Effector memory CD4-positive, alpha-beta T cell (primary cell): ENCODE data around the gene NPAS3.

Experiments used
- DNase-seq, 3 donors: peaks; one replicate each; pipeline ENCODE4 v3.0.0-alpha.2; 2020
- H3K27ac ChIP-seq: 2 replicates; pipeline ENCODE4 v1.7.0; 2013; ENCODE audit warnings: mild to moderate bottlenecking, low read length, moderate library complexity; ENCODE audit not compliant: insufficient read depth, poor library complexity, severe bottlenecking
- H3K27me3 ChIP-seq: replicated peaks from 2 replicates; pipeline ENCODE4 v1.7.0; 2013; ENCODE audit warnings: mild to moderate bottlenecking, low read length; ENCODE audit not compliant: insufficient read depth, control insufficient read depth, poor library complexity, severe bottlenecking
- H3K36me3 ChIP-seq: 2 replicates; pipeline ENCODE4 v1.7.0; 2013; ENCODE audit warnings: mild to moderate bottlenecking, low read length, moderate library complexity; ENCODE audit not compliant: control insufficient read depth, insufficient read depth
- H3K4me1 ChIP-seq: 2 replicates; pipeline ENCODE4 v1.7.0; 2013; ENCODE audit warnings: low read length, mild to moderate bottlenecking; ENCODE audit not compliant: control insufficient read depth, insufficient read depth, poor library complexity, severe bottlenecking
- H3K4me3 ChIP-seq: 2 replicates; pipeline ENCODE4 v1.7.0; 2013; ENCODE audit warnings: low read length, low read depth, mild to moderate bottlenecking; ENCODE audit not compliant: insufficient read depth, poor library complexity, severe bottlenecking
- H3K9me3 ChIP-seq: 2 replicates; pipeline ENCODE4 v1.7.0; 2013; ENCODE audit warnings: mild to moderate bottlenecking, low read length, moderate library complexity; ENCODE audit not compliant: control insufficient read depth

Gene NPAS3

GRCh38 chr14:33568935-33569579, 630.4 kb downstream of the NPAS3 start:
- Histone ChIP-seq H3K4me1 (no peaks in the 10 kb centered on the region), H3K4me3 (no peak overlapping the region), H3K27ac (no peak overlapping the region), H3K9me3 (no peaks in the 10 kb centered on the region), H3K36me3 (no peaks in the 10 kb centered on the region), H3K27me3 (no peaks in the 10 kb centered on the region)
- DNase-seq = no peak

GRCh38 chr14:33569821-33570687, 631.4 kb downstream of the NPAS3 start:
- Histone ChIP-seq H3K36me3 (no peaks in the 10 kb centered on the region), H3K4me1 (no peaks in the 10 kb centered on the region), H3K4me3 (no peak overlapping the region), H3K27ac (no peak overlapping the region), H3K9me3 (no peaks in the 10 kb centered on the region), H3K27me3 (no peaks in the 10 kb centered on the region)
- no peak for DNase-seq

GRCh38 chr14:33570694-33571310, 632.1 kb downstream of the NPAS3 start:
- Histone ChIP-seq H3K4me1 (no peaks in the 10 kb centered on the region), H3K9me3 (no peaks in the 10 kb centered on the region), H3K27ac (no peak overlapping the region), H3K36me3 (no peaks in the 10 kb centered on the region), H3K4me3 (no peak overlapping the region), H3K27me3 (no peaks in the 10 kb centered on the region)
- DNase-seq = no peak

GRCh38 chr14:33573301-33573880, 634.7 kb downstream of the NPAS3 start:
- DNase-seq = no peak
- Histone ChIP-seq H3K27ac (no peak overlapping the region), H3K9me3 (no peaks in the 10 kb centered on the region), H3K36me3 (no peaks in the 10 kb centered on the region), H3K4me1 (no peaks in the 10 kb centered on the region), H3K27me3 (no peaks in the 10 kb centered on the region), H3K4me3 (no peak overlapping the region)

GRCh38 chr14:33576014-33576413, 637.3 kb downstream of the NPAS3 start:
- Histone ChIP-seq H3K27me3 (no peaks in the 10 kb centered on the region), H3K4me3 (no peak overlapping the region), H3K9me3 (no peaks in the 10 kb centered on the region), H3K27ac (no peak overlapping the region), H3K4me1 (no peaks in the 10 kb centered on the region), H3K36me3 (no peaks in the 10 kb centered on the region)
- no peak for DNase-seq

GRCh38 chr14:33578461-33579216, 640.0 kb downstream of the NPAS3 start:
- Histone ChIP-seq H3K27me3 (no peaks in the 10 kb centered on the region), H3K9me3 (no peaks in the 10 kb centered on the region)
- DNase-seq = no peak

GRCh38 chr14:33580231-33580749, 641.6 kb downstream of the NPAS3 start:
- H3K36me3 ChIP-seq = no peaks in the 10 kb centered on the region
- H3K9me3 ChIP-seq = no peaks in the 10 kb centered on the region
- H3K27me3 ChIP-seq = no peaks in the 10 kb centered on the region
- no peak overlapping the region for H3K27ac ChIP-seq
- H3K4me3 ChIP-seq = no peak overlapping the region
- H3K4me1 ChIP-seq = no peaks in the 10 kb centered on the region
- no peak for DNase-seq

More at GRCh38 chr14:33578461-33579216, 640.0 kb downstream of the NPAS3 start:
- Histone ChIP-seq H3K36me3 (no peaks in the 10 kb centered on the region), H3K4me3 (no peak overlapping the region), H3K4me1 (no peaks in the 10 kb centered on the region), H3K27ac (no peak overlapping the region)

- Histone ChIP-seq H3K4me1 (no peaks in the 10 kb centered on the region), H3K36me3 (no peaks in the 10 kb centered on the region), H3K27ac (no peak overlapping the region), H3K9me3 (no peaks in the 10 kb centered on the region), H3K4me3 (no peak overlapping the region), H3K27me3 (no peaks in the 10 kb centered on the region)
- no peak for DNase-seq
Observed at GRCh38 chr14:33580841-33581240, 642.2 kb downstream of the NPAS3 start.

- Histone ChIP-seq H3K4me3 (no peak overlapping the region), H3K27ac (no peak overlapping the region), H3K9me3 (no peaks in the 10 kb centered on the region), H3K36me3 (no peaks in the 10 kb centered on the region), H3K4me1 (no peaks in the 10 kb centered on the region), H3K27me3 (no peaks in the 10 kb centered on the region)
- no peak for DNase-seq
Observed at GRCh38 chr14:33584697-33585096, 646.0 kb downstream of the NPAS3 start.
